GM18907 (cell line): ENCODE data around the gene ROPN1B.
"Not testable (repeated sequence)": the region's sequence is repeated elsewhere in the genome, so short reads cannot be mapped to it uniquely, and the experiment has no call there.

Source experiments
- ATAC-seq: cut with Tn5 transposase; IDR thresholded peaks from one replicate; pipeline ENCODE4 v1.9.1; 2021; ENCODE audit warnings: mild to moderate bottlenecking, moderate library complexity; ENCODE audit not compliant: unreplicated experiment

ROPN1B gene

GRCh38 chr3:125968701-125969592 lies at the start of gene ROPN1B:
TSS of gene ROPN1B (plus strand) at chr3:125969178. CDS start at chr3:125972055, 2,877 bp downstream.
- ATAC-seq = not testable (repeated sequence)

- ATAC-seq = not testable (repeated sequence)
Measured at GRCh38 chr3:125920191-125920590, 48.8 kb upstream of the ROPN1B start.

GRCh38 chr3:125920751-125921279 lies 48.2 kb upstream of the ROPN1B start:
- not testable (repeated sequence) for ATAC-seq

GRCh38 chr3:125921712-125922111 lies 47.3 kb upstream of the ROPN1B start:
- ATAC-seq = not testable (repeated sequence)

GRCh38 chr3:125923324-125924115 lies 45.5 kb upstream of the ROPN1B start:
- ATAC-seq = not testable (repeated sequence)

GRCh38 chr3:125924276-125924675 lies 44.7 kb upstream of the ROPN1B start:
- not testable (repeated sequence) for ATAC-seq

GRCh38 chr3:125925727-125926126 lies 43.3 kb upstream of the ROPN1B start:
- ATAC-seq = not testable (repeated sequence)

- not testable (repeated sequence) for ATAC-seq
Measured at GRCh38 chr3:125928771-125929545, 40.0 kb upstream of the ROPN1B start.

- not testable (repeated sequence) for ATAC-seq
Measured at GRCh38 chr3:125929765-125930164, 39.2 kb upstream of the ROPN1B start.

GRCh38 chr3:125931355-125931880 lies 37.6 kb upstream of the ROPN1B start:
- ATAC-seq = not testable (repeated sequence)

GRCh38 chr3:125933397-125934173 lies 35.4 kb upstream of the ROPN1B start:
- not testable (repeated sequence) for ATAC-seq

- ATAC-seq = not testable (repeated sequence)
Measured at GRCh38 chr3:125935252-125935874, 33.6 kb upstream of the ROPN1B start.

- ATAC-seq = not testable (repeated sequence)
Measured at GRCh38 chr3:125936210-125936815, 32.7 kb upstream of the ROPN1B start.

GRCh38 chr3:125936891-125937290 lies 32.1 kb upstream of the ROPN1B start:
- not testable (repeated sequence) for ATAC-seq

GRCh38 chr3:125947806-125948205 lies 21.2 kb upstream of the ROPN1B start:
- ATAC-seq = not testable (repeated sequence)

- not testable (repeated sequence) for ATAC-seq
Measured at GRCh38 chr3:125948901-125949300, 20.1 kb upstream of the ROPN1B start.

GRCh38 chr3:125951176-125951575 lies 17.8 kb upstream of the ROPN1B start:
- ATAC-seq = not testable (repeated sequence)

GRCh38 chr3:125957020-125957419 lies 12.0 kb upstream of the ROPN1B start:
- ATAC-seq = not testable (repeated sequence)
